Heart left ventricle (tissue), 16 donors: ENCODE data around the gene ATRNL1. TPM values are rescaled to one million over a fixed set of nuclear protein-coding genes. Genes with fewer than 3 reads are reported as not detected.
"Not testable (repeated sequence)": the region's sequence is repeated elsewhere in the genome, so short reads cannot be mapped to it uniquely, and the experiment has no call there.

Experiments used
- ATAC-seq, 4 donors: fragments of 200-7000 bp; cut with Tn5 transposase; one replicate each; pipeline ENCODE4 v1.9.1; 2020 to 2022; ENCODE audit warnings: moderate library complexity in 4 of 4, mild to moderate bottlenecking in 3 of 4, moderate number of reproducible peaks in 1 of 4
- DNase-seq, 5 donors: peaks; one replicate each; pipeline ENCODE4 v3.0.0-alpha.2; 2020
- H3K27ac ChIP-seq, 12 donors: fragments of 200-600 bp; sonication (generic) in 4 of 12; one replicate each; pipeline versions ENCODE4 v1.5.0 to v1.8.0; 2016 to 2022; ENCODE audit warnings: mild to moderate bottlenecking in 2 of 12
- H3K27me3 ChIP-seq, 9 donors: fragments of 200-600 bp; sonication (generic) in 2 of 9; one replicate each; pipeline versions ENCODE4 v1.5.1 to v1.8.0; 2016 to 2022; ENCODE audit warnings: mild to moderate bottlenecking in 3 of 9
- H3K36me3 ChIP-seq, 9 donors: fragments of 200-600 bp; sonication (generic) in 2 of 9; one replicate each; pipeline versions ENCODE4 v1.5.0 to v1.8.0; 2018 to 2022; ENCODE audit warnings: mild to moderate bottlenecking in 2 of 9
- H3K4me1 ChIP-seq, 12 donors: fragments of 200-600 bp; sonication (generic) in 4 of 12; one replicate each; pipeline versions ENCODE4 v1.5.0 to v1.8.0; 2016 to 2022; ENCODE audit warnings: mild to moderate bottlenecking in 3 of 12
- H3K4me3 ChIP-seq, 12 donors: fragments of 200-600 bp; sonication (generic) in 4 of 12; one replicate each; pipeline versions ENCODE4 v1.5.0 to v1.8.0; 2017 to 2022; ENCODE audit warnings: mild to moderate bottlenecking in 9 of 12, moderate library complexity in 4 of 12
- H3K9me3 ChIP-seq, 12 donors: fragments of 200-600 bp; sonication (generic) in 4 of 12; one replicate each; pipeline versions ENCODE4 v1.5.0 to v1.8.0; 2016 to 2022; ENCODE audit warnings: mild to moderate bottlenecking in 1 of 12
- POLR2A ChIP-seq, 2 donors: fragments of 450-650 bp; IDR thresholded peaks; one replicate each; pipeline ENCODE4 v1.6.1; 2017; ENCODE audit warnings: antibody characterized with exemption in 2 of 2, mild to moderate bottlenecking in 2 of 2, moderate library complexity in 2 of 2
- WGBS, 4 donors: extraction: QIAGEN DNeasy Blood & Tissue Kit in 2 of 4; methylation state at CpG; one replicate each; pipeline versions ENCODE4 v1.1.5 to v1.1.7; 2013 to 2018; 5-methylcytosine and 5-hydroxymethylcytosine counted together
- intact Hi-C, 10 donors: fragments of 100-400 bp; cut with DNase I; formaldehyde crosslinking; loops; one replicate each; pipeline versions ENCODE4 v1.11.1 to v1.14.2; 2022
- polyA plus RNA-seq, 2 donors: library from polyadenylated mRNA; stranded (reverse); fragments of 200-250 nt; gene quantifications; one replicate each; pipeline ENCODE4 v1.2.3, GENCODE V29; 2013
- total RNA-seq, 9 donors: library from RNA; depleted of rRNA in 2 of 9; stranded (reverse); fragments of >200 nt in 2 of 9; fragmentation: NEBNext Ultra II Directional in 3 of 9; extraction: Animal tissue kit (Norgen Biotek cat#: 25700) in 3 of 9; gene quantifications; one replicate each; pipeline versions ENCODE4 v1.1.0 to v1.2.4, GENCODE V29; 2016 to 2023
- TF ChIP-seq, protein P1 (sequence below), 12 donors: fragments of 200-600 bp; sonication (generic) in 4 of 12; IDR thresholded peaks; one replicate each; pipeline versions ENCODE4 v1.5.0 to v1.8.0; 2018 to 2022; ENCODE audit warnings: antibody characterized with exemption in 12 of 12, mild to moderate bottlenecking in 5 of 12
- donor health status: ischemic (EF 13 %, LVEDD 7.1; RV severe dilation, severe dysfunction).
- donor health status: healthy with polysubstance abuse.
- donor health status: DM: no; HTN: yes; CAD: no.
- donor health status: DM: no; HTN: no; CAD: no.
- donor health status: ischemic (EF 25% LVEDD 6.9; RV normal size, moderate dysfunction).
- donor health status: ischemic (EF 25% LVEDD 5.7; RV mildly dilated, moderate dysfunction).
- donor health status: healthy.
- donor health status: DM: yes; HTN: yes; CAD: no.
- donor health status: ischemic (EF 35%, LVEDD 5.7; RV mildly dilated, moderate dysfunction).
- donor health status: nonischemic (EF 11% LVEDD 7.7; RV severe dilation, severe dysfunction).
- donor health status: DM: yes; HTN: yes; CAD: no.
- donor health status: PGD.
- donor health status: ischemic (EF 29% LVEDD 5.4; RV normal size, mild dysfunction).
- donor health status: nonischemic (EF 23%, LVEDD 6.1; RV moderate dilation, normal function).

ATRNL1 gene
- total and polyA plus RNA-seq, 11 donors, result 0.13 to 28.5 (median 3.0) TPM

DNA sequence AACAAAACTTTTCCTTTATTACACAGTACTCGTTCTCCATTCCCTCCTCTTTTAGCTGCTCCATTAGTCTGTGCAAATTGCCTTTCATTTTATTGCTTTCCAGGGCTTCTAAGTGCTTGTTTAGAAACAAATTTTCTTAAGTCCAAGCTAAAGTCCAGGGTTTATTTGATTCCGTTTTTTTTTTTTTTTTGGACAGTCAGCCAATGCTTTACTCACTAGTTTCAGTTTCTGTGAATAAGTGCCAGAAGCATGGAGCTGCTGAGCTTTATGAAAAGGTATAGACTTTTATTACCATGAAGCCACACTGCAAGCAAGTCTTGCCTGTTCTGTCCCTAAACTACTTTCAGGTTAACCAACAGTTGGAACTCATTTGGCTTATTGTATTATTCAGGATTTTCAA is 724.8 kb downstream of the ATRNL1 start:
- H3K27ac ChIP-seq, result no peak overlapping the region
- H3K27me3 ChIP-seq, result no peaks in the 10 kb centered on the region
- DNase-seq, result no peak
- no peak for TF ChIP-seq POLR2A (IDR thresholded peaks at IDR 0.05)
- TF ChIP-seq, protein P1, sequence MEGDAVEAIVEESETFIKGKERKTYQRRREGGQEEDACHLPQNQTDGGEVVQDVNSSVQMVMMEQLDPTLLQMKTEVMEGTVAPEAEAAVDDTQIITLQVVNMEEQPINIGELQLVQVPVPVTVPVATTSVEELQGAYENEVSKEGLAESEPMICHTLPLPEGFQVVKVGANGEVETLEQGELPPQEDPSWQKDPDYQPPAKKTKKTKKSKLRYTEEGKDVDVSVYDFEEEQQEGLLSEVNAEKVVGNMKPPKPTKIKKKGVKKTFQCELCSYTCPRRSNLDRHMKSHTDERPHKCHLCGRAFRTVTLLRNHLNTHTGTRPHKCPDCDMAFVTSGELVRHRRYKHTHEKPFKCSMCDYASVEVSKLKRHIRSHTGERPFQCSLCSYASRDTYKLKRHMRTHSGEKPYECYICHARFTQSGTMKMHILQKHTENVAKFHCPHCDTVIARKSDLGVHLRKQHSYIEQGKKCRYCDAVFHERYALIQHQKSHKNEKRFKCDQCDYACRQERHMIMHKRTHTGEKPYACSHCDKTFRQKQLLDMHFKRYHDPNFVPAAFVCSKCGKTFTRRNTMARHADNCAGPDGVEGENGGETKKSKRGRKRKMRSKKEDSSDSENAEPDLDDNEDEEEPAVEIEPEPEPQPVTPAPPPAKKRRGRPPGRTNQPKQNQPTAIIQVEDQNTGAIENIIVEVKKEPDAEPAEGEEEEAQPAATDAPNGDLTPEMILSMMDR (IDR thresholded peaks at IDR 0.05), result no peak
- H3K36me3 ChIP-seq, result no peaks in the 10 kb centered on the region
- no peaks in the 10 kb centered on the region for H3K4me1 ChIP-seq
- WGBS, 4 donors, result 49 to 66% (median 56%) methylated on average over 2 of the region's 2 CpGs
- intact Hi-C loops, result no loop called here
- no peak overlapping the region for H3K4me3 ChIP-seq
- peaks cover 0 to 12% (median 0%) of the 10 kb centered on the region in 12 donors for H3K9me3 ChIP-seq
- no peak for ATAC-seq

DNA sequence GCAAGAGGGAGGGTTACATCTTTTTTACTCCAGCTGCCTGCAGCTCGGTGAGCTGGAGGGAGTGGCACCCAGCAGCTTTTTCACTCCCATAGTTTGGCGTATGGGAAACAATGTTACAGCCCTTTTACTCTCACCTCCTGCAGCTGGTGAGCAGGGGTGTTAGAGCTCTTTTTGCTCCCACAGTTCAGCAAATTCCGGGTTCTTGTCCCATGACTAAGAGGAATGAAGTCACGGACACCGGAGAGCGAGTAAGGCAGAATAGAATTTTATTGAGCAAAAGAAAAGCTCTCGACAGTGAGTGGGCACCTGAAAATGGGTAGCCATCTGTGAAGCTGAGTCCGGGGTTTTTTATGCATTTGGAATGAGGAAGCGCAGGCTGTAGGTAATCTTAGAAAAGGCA is 733.2 kb downstream of the ATRNL1 start:
- no peak overlapping the region for H3K27ac ChIP-seq
- H3K27me3 ChIP-seq, result no peaks in the 10 kb centered on the region
- intact Hi-C loops, result loop anchor here in 2 of 10 donors (5.0 to 10.0 kb wide), 2 partner anchors 458 to 461 kb away; no protein-coding TSS in a partner anchor
- 86 to 94% (median 90%) methylated on average over 9 of the region's 9 CpGs for WGBS, 4 donors
- H3K9me3 ChIP-seq, result peaks cover 0 to 20% (median 2%) of the 10 kb centered on the region in 12 donors
- peaks cover 0 to 22% (median 0%) of the 10 kb centered on the region in 12 donors for H3K4me1 ChIP-seq
- no peak for DNase-seq
- no peaks in the 10 kb centered on the region for H3K36me3 ChIP-seq
- TF ChIP-seq POLR2A (IDR thresholded peaks at IDR 0.05), result no peak
- TF ChIP-seq, protein P1 (IDR thresholded peaks at IDR 0.05), result no peak
- no peak overlapping the region for H3K4me3 ChIP-seq
- ATAC-seq, result no peak

DNA sequence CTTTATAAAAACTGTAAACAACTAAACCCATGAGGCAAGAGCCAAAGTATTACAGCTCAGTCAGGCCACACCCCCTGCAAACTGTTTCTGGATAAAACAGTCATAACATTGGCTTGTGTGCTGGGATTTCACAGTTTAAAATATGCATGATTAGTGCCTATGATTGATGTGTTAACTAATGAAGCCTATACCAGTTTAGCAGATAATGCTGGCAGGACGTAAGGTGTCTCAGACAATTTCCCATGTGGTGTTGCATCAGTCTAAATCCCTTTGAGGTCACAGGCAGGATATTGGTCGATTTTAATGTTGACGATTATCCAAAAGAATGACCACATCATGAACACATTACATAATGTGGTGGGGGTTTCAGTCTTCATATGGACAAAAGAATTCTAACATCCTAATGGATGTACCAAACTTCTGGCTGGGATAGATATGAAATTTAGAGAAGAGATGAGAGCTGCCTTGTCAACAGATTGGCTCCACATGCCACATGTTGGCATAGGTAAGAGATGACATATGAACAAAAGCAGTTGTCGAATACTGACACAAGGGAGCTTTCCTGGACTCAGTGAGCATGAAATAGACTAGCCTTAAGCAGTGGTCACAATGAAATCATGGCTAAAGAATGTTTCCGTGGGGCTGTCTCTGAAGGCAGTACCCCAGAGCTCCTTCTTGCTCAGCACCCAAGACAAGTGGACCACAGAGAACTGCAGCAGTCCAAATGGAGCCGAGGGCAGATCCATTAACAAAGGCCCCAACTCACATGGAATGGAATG is 734.3 kb downstream of the ATRNL1 start:
- TF ChIP-seq POLR2A (IDR thresholded peaks at IDR 0.05), result no peak
- TF ChIP-seq, protein P1 (IDR thresholded peaks at IDR 0.05), result no peak
- intact Hi-C loops, result loop anchor here in 2 of 10 donors (5.0 to 10.0 kb wide), 2 partner anchors 457 to 460 kb away; no protein-coding TSS in a partner anchor
- H3K36me3 ChIP-seq, result no peaks in the 10 kb centered on the region

DNA sequence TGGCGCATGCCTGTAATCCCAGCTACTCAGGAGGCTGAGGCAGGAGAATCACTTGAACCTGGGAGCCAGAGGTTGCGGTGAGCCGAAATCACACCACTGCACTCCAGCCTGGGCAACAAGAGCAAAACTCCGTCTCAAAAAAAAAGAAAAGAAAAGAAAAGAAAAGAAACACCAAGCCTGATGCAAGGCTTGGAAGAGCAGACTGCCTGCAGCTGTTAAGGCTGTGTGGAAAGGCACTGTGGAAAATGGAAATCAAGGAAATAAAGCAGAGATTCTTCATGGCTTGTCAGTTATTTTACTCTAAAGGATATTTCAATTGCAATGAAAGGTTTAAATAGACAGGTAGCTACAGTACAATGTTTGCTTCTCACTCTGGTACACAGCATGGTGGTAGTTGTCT is 735.0 kb downstream of the ATRNL1 start:
- not testable (repeated sequence) for H3K36me3 ChIP-seq, H3K4me3 ChIP-seq, H3K27me3 ChIP-seq
- WGBS, 4 donors, result 77 to 89% (median 85%) methylated on average over 4 of the region's 4 CpGs
- Histone ChIP-seq H3K27ac (peak overlapping the region in 3 of 12 donors; percentile 0 to 24 (median 23)), H3K4me1 (peaks cover 0 to 22% (median 0%) of the 10 kb centered on the region in 12 donors), H3K9me3 (peaks cover 0 to 15% (median 0%) of the 10 kb centered on the region in 12 donors)
- ATAC-seq, result peak in 2 of 4 donors; percentile 34 to 63
- intact Hi-C loops, result loop anchor here in 2 of 10 donors (5.0 to 10.0 kb wide), 2 partner anchors 457 to 459 kb away; no protein-coding TSS in a partner anchor
- DNase-seq, result peak in 1 of 5 donors; percentile 28

More for the DNA sequence above, 734.3 kb downstream of the ATRNL1 start:
- ATAC-seq, result peak in 3 of 4 donors; percentile 41 to 88 (median 69)
- H3K27ac ChIP-seq, result peak overlapping the region in 3 of 12 donors; percentile 0 to 24 (median 23)
- no peak overlapping the region for H3K4me3 ChIP-seq
- H3K4me1 ChIP-seq, result peaks cover 0 to 22% (median 0%) of the 10 kb centered on the region in 12 donors
- 76 to 82% (median 81%) methylated on average over 6 of the region's 6 CpGs for WGBS, 4 donors
- H3K27me3 ChIP-seq, result no peaks in the 10 kb centered on the region
- peaks cover 0 to 15% (median 0%) of the 10 kb centered on the region in 12 donors for H3K9me3 ChIP-seq
- peak in 1 of 5 donors; percentile 29 for DNase-seq
